ENCODE measurements around the gene PCSK7.

- TF ChIP-seq TAF1 (IDR thresholded peaks at IDR 0.05; ENCODE audit: low read depth, low read length) (no peak), RFX5 (IDR thresholded peaks at IDR 0.05; ENCODE audit: borderline replicate concordance, low read depth, low read length) (no peak), CTCF (IDR thresholded peaks at IDR 0.05; ENCODE audit: control extremely low read depth in 1 of 3, insufficient read depth in 1 of 3, low read depth in 1 of 3, low read length in 3 of 3) (no peak), POLR2A (IDR thresholded peaks at IDR 0.05; ENCODE audit: control extremely low read depth in 1 of 2, low read depth in 2 of 2, low read length in 2 of 2) (no peak), NRF1 (IDR thresholded peaks at IDR 0.05; ENCODE audit: low read depth, low read length) (no peak), RXRA (IDR thresholded peaks at IDR 0.05; ENCODE audit: insufficient read depth, low read depth, low read length) (no peak), SIX5 (IDR thresholded peaks at IDR 0.05; ENCODE audit: low read depth, low read length) (no peak)
These were observed 46.5 kb upstream of the PCSK7 start for GRCh38 chr11:117278347-117278746.

All from H1 (cell line).